Myocyte (in vitro differentiated cells): ENCODE results near the gene FRMD8. TPM values are rescaled to one million over a fixed set of nuclear protein-coding genes. Genes with fewer than 3 reads are reported as not detected.
A peak's percentile ranks its signal among the peaks of the same experiment; 100 is the strongest.

Experiments
- DNase-seq: peaks from one replicate; pipeline ENCODE4 v3.0.0-alpha.2; 2012; ENCODE audit warnings: low read depth
- total RNA-seq: library from RNA; depleted of rRNA; stranded (reverse); fragments of >200 nt; gene quantifications from 2 replicates; pipeline ENCODE4 v1.2.3, GENCODE V29; 2014

FRMD8 gene
- total RNA-seq, 1 donor from 2014 or later, result 49.1 TPM

DNA sequence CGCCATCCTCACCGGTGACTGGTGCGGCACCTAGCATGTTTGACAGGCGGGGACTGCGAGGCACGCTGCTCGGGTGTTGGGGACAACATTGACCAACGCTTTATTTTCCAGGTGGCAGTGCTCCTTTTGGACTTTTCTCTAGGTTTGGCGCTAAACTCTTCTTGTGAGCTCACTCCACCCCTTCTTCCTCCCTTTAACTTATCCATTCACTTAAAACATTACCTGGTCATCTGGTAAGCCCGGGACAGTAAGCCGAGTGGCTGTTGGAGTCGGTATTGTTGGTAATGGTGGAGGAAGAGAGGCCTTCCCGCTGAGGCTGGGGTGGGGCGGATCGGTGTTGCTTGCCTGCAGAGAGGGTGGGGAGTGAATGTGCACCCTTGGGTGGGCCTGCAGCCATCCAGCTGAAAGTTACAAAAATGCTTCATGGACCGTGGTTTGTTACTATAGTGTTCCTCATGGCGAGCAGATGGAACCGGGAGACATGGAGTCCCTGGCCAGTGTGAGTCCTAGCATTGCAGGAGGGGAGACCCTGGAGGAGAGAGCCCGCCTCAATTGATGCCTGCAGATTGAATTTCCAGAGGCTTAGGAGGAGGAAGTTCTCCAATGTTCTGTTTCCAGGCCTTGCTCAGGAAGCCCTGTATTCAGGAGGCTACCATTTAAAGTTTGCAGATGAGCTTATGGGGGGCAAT, 37.2 kb downstream of the FRMD8 start:
- peak; percentile 57 for DNase-seq

DNA sequence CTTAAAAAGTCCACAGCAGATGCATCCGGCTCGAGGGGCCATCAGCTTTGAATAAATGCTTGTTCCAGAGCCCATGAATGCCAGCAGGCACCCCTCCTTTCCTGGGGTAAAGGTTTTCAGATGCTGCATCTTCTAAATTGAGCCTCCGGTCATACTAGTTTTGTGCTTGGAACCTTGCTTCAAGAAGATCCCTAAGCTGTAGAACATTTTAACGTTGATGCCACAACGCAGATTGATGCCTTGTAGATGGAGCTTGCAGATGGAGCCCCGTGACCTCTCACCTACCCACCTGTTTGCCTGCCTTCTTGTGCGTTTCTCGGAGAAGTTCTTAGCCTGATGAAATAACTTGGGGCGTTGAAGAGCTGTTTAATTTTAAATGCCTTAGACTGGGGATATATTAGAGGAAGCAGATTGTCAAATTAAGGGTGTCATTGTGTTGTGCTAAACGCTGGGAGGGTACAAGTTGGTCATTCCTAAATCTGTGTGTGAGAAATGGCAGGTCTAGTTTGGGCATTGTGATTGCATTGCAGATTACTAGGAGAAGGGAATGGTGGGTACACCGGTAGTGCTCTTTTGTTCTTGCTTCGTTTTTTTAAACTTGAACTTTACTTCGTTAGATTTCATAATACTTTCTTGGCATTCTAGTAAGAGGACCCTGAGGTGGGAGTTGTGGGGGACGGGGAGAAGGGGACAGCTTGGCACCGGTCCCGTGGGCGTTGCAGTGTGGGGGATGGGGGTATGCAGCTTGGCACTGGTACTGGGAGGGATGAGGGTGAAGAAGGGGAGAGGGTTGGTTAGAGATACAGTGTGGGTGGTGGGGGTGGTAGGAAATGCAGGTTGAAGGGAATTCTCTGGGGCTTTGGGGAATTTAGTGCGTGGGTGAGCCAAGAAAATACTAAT, 38.0 kb downstream of the FRMD8 start:
- DNase-seq, result peak; percentile 71

DNA sequence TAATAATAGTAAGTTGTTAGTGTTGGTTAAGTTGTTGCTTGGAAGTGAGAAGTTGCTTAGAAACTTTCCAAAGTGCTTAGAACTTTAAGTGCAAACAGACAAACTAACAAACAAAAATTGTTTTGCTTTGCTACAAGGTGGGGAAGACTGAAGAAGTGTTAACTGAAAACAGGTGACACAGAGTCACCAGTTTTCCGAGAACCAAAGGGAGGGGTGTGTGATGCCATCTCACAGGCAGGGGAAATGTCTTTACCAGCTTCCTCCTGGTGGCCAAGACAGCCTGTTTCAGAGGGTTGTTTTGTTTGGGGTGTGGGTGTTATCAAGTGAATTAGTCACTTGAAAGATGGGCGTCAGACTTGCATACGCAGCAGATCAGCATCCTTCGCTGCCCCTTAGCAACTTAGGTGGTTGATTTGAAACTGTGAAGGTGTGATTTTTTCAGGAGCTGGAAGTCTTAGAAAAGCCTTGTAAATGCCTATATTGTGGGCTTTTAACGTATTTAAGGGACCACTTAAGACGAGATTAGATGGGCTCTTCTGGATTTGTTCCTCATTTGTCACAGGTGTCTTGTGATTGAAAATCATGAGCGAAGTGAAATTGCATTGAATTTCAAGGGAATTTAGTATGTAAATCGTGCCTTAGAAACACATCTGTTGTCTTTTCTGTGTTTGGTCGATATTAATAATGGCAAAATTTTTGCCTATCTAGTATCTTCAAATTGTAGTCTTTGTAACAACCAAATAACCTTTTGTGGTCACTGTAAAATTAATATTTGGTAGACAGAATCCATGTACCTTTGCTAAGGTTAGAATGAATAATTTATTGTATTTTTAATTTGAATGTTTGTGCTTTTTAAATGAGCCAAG, 38.9 kb downstream of the FRMD8 start:
- DNase-seq, result peak; percentile 76

DNA sequence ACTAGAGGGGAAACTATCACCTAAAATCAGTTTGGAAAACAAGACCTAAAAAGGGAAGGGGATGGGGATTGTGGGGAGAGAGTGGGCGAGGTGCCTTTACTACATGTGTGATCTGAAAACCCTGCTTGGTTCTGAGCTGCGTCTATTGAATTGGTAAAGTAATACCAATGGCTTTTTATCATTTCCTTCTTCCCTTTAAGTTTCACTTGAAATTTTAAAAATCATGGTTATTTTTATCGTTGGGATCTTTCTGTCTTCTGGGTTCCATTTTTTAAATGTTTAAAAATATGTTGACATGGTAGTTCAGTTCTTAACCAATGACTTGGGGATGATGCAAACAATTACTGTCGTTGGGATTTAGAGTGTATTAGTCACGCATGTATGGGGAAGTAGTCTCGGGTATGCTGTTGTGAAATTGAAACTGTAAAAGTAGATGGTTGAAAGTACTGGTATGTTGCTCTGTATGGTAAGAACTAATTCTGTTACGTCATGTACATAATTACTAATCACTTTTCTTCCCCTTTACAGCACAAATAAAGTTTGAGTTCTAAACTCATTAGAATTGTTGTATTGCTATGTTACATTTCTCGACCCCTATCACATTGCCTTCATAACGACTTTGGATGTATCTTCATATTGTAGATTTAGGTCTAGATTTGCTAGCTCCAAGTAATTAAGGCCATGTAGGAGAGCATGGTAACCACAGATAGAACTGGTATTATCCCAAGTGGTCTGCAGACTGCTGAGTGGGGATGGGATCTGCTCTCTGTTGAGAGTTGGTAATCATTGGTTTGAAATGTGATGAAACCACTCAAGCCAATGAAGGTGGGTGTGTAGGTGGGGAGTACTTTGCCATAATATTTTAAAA, 39.8 kb downstream of the FRMD8 start:
- peak; percentile 64 for DNase-seq

DNA sequence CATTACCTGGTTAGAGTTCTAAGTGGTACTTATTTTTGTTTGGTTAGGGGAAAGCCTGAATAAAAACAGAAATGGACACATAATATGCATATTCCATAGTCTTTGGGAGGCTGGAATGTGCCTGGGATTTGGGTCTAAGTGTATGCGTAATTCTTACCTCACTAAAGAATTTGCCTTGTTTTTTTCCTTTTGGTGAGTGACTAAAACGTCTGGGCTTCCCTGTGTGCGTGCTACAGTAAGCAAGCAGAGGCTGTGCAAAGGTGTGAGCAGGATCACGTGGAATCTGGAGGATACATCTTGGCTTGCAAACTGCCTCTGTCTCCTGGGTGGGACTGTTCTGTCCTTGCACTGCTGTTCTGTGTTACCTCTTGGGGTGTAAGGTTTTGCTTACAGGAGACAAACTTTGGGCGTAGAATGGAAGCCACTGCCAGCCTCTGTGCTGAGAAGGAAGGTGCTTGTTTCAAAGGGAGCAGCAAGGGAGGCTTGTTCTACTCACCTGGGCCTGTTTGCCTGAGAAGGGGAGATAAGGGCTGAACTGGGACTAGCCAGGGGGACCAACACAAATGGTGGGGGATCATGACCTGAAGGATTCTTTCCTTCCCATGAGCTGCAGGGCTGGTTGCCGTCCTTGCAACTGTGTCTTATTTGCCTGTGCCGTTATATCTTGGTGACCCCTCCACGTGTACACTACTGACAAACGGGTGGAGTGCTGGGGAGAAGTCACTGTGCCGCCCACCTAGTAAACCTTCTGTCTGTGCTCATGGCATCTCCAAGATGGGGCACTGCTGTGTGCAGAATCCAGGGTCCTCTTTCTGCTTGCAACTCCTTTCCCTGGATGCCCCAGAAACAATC, 40.6 kb downstream of the FRMD8 start:
- peak; percentile 76 for DNase-seq

DNA sequence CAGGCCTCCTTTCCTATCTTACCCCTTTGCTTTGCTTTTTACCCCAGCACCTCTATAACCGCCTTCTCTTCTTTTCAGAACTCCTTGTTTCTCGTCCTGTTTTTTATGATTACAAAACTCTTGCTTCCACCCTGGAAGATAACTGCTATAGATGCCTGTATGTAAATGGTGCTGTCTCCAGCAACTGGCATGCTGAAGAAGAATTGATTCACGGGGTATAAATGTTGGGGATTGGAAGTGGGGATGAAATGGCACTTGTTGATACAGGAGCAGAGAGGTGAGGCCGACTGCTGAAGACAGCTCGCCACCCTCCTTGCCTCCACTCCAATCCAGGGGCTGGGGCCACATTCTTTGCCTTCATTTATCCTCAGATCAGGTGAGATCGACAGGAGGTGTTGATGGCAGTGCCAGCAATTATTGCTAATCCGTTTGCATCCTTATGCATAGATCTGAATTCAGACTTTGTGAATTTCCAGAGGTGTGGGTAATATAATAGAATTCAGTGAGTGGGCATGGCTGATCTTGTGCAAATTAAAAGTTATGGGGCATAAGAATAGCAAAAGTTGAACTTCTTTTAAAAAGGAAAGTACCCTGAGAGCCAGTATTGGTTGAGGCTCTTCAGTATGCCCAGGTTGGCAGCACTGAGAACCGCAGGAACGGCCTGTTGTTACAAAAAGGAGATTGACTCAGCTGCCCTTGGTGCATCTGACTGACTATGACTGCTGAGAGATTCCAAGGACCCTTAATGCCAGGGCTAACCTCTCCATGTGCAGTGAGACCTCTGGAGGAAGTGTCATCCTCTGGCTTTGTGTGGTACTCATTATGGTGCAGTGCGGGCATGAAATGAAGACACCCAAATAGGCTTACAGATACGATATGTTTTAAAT, 41.5 kb downstream of the FRMD8 start:
- peak; percentile 83 for DNase-seq

DNA sequence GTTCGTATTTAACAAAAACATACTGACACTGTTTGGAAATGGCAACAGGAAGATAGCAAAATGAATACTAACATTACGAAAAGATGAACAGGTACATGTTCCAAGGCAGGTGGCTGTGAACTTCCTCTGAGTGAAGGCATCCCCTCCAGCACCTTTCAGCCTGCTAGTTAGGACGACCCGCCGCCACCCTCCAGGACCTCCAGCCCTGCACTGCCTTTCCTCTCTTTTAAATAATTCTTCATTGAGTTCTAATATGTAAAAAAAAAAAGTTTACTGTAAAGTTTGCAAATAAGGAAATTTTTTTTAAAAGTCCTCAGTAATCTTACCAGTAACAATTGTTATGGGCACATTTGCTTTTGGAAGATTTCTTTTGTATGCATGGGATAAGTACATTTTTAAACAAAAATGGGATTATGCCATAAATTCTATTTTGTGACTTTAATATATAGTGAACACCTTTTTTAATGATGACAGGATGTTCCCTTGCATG, 42.2 kb downstream of the FRMD8 start:
- DNase-seq, result no peak

DNA sequence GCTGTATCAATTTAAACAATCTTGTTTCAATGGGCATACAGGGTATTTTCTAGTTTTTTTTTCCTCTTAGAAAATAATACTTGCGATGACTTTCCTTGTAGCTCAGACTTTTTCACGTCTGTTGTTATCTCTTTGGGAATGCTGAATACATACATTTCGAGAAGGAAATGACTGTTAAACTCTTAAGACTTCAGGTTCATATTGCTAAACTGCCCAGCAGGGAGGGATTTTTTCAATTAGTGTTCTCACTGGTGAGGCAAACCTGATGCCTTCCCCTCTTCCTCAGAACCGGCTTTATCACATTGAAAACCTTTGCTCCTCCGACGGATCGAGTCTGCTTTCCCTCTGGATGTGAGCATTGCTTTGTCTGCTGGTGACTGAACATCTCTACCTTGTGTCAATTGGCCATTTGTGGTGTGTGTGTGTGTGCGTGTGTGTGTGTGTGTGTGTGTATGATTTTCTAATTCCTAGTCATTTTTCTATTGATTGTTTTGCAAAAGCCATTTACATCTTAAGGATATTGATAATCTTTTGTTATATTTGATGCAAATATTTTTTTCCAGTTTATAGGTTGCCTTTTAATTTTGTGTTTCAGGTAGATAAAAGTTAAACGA, 42.7 kb downstream of the FRMD8 start:
- DNase-seq, result peak; percentile 79

DNA sequence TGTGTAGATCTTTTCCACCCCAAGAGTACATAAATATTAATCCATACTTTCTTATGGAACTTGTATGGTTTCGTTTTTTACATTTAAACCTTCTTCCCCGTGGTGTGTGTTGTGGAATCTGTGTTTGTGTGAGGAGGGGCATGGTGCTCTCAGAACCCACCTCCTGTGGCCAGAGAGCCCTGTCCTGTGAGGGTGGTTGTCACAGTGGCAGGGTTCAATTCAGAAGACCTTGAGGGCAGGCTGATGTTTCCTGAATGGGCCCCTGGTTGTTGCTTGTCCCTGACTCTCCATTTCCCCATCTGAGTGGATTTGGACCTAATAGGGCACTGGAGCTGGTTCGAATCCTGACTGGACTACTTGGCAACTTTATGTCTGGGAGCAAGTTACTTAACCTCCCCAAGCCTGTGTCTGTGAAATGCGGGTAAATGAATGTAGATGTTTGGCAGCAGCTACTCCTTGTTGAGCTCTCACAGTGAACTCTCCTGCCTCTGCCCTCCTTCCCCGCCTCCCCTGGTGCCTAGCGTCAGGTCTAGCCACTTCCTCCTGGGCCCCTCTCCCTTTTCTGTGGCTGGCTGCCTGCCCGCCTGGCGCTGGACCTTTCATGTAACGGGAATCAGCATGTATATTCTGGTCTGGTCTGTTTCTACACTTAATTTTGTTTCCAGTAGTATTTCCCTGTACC, 43.4 kb downstream of the FRMD8 start:
- peak; percentile 84 for DNase-seq

DNA sequence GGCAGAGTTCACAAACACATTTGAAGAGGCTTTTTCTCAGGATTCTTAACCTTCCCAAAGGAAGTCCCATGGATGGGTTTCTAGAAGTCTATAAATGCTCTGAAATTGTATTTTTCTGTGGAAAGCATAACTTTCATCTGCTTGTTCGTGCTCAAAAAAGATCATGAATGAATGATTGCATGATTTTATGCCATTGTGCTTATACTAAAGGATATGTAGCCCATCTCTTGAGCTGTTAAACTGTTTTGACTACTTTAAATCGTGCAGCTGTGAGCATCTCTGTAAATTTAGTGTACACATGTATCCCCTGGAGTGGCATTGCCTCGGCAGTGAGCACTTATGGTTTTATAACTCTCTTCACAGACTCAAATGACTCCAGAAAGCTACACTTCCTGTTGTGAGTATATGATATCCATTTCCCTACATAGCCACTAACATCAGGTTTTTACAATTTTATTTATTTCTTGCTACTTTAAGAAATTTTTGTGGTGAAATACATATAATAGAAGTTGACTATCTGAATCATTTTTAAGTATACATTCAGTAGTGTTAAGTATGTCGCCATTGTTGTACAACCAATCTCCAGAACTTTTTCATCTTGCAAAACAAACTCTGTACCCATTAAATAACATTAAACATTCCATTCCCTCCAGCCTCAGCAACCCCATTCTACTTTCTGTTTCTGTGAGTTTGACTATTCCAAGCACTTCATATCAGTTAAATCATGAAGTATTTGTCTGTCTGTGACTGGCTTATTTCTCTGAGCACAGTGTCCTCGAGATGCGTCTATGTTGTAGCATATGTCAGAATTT, 44.2 kb downstream of the FRMD8 start:
- peak; percentile 70 for DNase-seq

DNA sequence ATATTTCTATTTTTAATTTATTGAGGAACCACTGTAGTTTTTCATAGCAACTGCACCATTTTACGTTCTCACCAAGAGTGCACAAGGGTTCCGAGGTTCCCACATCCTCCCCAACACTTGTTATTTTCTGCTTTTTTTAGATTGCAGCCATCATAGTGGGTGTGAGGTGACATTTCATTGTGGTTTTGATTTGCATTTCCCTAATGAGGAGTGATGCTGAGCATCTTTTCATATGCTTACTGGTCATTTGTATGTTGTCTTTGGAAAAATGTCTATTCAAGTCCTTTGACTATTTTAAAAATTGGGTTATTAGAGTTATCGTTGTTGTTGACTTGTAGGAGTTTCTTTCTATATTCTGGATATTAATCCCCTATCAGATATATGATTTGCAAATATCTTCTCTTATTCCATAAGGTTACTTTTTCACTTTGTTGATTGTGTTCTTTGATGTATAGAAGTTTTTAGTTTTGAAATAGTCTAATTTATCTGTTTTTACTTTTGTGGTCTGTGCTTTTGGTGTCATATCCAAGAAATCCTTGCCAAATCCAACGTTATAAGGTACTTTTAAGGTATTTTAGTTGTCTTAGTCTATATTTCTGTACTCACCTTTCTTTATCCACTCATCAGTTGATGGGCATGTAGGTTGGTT, 45.1 kb downstream of the FRMD8 start:
- peak; percentile 80 for DNase-seq

DNA sequence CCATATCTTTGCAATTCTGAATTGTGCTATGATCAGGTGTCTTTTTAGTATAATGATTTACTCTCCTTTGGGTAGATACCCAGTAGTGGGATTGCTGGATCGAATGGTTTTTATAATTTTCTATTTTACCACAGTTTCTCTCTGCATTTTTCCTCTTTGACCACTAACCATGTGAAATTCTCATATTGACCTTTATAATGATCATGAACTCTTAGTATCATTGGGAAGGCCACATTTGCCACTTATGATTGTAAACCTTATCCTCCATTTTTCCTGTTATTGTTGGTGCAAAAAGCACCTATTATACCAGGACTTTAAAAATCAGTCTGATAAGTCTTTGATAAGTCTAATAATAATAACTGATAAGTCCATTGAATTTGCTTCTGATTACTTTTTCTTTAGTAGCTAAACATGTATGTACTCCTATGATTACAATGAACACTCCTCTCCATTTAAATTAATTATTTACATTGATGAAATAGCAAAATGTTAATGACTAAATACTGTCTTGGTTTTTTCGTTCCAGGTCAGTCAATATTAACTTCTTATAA, 45.7 kb downstream of the FRMD8 start:
- peak; percentile 40 for DNase-seq

DNA sequence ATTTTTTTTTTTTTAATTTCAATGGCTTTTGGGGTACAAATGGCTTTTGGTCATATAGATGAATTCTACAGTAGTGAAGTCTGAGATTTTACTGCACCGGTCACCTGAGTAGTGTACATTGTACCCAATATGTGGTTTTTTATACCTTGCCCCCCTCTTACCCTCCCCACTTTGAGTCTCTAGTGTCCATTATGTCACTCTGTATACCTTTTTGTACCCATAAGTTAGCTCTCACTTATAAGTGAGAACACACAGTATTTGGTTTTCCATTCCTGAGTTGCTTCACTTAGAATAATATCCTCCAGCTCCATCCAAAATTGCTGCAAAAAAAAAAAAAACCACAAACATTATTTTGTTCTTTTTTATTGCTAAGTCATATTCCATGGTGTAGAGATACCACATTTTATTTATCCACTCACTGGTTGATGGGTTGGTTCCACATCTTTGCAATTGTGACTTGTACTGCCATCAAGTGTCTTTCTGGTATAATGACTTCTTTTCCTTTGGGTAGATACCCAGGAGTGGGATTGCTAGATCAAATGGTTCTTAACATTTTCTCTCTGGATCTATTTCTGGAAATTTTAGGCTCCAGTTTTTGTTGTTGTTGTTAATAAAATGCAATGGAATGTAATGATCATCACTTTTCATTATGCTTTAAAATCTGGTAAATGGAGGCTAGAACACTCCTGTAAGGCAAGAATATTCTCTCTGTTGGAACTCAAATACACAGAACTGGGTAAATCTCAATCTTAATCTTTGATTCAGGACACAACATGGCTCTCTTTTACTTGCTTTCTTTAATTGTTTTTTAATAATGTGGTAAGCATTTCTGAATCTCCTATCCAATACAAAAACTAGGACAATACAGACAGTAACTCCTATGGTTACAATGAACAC, 46.5 kb downstream of the FRMD8 start:
- DNase-seq, result peak; percentile 64

DNA sequence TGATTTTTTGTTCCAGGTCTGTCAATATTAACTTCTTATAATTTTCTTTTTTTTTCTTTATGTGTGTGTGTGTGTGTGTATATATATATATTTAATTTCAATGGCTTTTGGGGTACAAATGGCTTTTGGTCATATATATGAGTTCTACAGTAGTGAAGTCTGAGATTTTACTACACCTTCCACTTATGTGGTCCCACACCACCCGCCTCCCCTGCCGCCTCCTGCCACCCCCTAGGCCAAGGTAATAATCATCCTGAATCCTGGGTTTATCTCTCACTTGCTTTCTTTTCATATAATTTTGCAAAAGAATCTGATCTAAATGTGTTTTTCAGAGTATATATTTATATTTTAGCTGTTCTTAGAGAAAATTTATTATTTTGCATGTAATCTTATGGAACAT, 47.2 kb downstream of the FRMD8 start:
- DNase-seq, result no peak
